Mucosa of rectum (tissue), 2 donors: ENCODE data around the gene MRPS25.

Experiments used
- H3K27ac ChIP-seq, 2 donors: one replicate each; pipeline ENCODE4 v1.7.0; 2013; ENCODE audit warnings: inconsistent platforms in 2 of 2, low read depth in 2 of 2, low read length in 2 of 2
- H3K27me3 ChIP-seq, 2 donors: one replicate each; pipeline ENCODE4 v1.7.0; 2013; ENCODE audit warnings: low read length in 2 of 2; ENCODE audit not compliant: control insufficient read depth in 2 of 2, insufficient read depth in 2 of 2
- H3K36me3 ChIP-seq, 2 donors: one replicate each; pipeline ENCODE4 v1.7.0; 2013; ENCODE audit warnings: low read length in 2 of 2; ENCODE audit not compliant: control insufficient read depth in 2 of 2, insufficient read depth in 2 of 2
- H3K4me1 ChIP-seq, 2 donors: one replicate each; pipeline ENCODE4 v1.7.0; 2013; ENCODE audit warnings: low read length in 2 of 2, mild to moderate bottlenecking in 1 of 2; ENCODE audit not compliant: control insufficient read depth in 2 of 2, insufficient read depth in 2 of 2
- H3K4me3 ChIP-seq, 2 donors: one replicate each; pipeline ENCODE4 v1.7.0; 2013; ENCODE audit warnings: low read length in 2 of 2
- H3K9ac ChIP-seq, 2 donors: one replicate each; pipeline ENCODE4 v1.7.0; 2013; ENCODE audit warnings: low read length in 2 of 2, low read depth in 1 of 2, mild to moderate bottlenecking in 1 of 2
- H3K9me3 ChIP-seq, 2 donors: one replicate each; pipeline ENCODE4 v1.7.0; 2013; ENCODE audit warnings: low read length in 2 of 2; ENCODE audit not compliant: control insufficient read depth in 2 of 2
- donor health status: healthy.
- donor health status: Normal muscosa, but diverticular disease.

MRPS25 gene

DNA sequence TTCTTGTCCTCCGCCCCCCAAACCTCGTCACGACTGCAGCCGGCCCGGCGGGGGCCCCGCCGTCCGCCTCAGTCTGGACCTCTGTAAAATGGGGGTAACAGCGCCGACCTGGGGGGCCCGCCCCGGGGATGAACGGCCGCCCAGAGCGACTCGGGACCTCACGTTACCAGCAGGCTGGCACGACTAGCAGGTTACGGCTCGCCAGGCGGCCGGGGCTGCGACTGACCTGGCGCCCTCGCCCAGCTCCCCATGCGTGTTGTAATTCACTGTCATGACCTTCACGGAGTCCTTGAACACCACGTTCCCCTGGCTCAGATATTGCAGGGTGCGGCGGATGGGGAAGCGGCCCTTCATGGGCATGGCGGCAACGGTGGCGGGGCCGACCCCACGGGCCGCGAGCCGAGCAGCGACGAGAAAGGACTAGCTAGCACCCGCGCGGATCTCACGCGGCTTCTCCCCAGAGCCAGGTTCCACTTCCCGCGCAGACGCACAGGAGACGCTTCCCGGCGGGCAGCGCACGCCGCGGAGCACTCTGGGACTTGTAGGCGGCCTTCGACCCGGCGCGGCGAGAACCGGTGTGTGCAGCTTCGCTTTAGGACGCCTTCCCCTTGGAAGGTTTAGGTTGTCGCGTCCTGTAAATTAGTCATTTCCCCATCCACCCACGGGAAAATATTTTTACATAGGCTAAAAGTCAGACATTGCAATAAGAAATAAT, at the start of gene MRPS25:
MRPS25 (minus strand) TSS at position 481 of the 715 bp plus-strand sequence; CDS start at position 360, 121 bp downstream.
- Histone ChIP-seq H3K9ac (peak within 1 kb of the TSS; percentile 86 to 90), H3K4me1 (peaks cover 8 to 17% of the 10 kb centered on the region in 2 donors), H3K27me3 (no peaks in the 10 kb centered on the region), H3K36me3 (peaks cover 0 to 5% of the 10 kb centered on the region in 2 donors), H3K4me3 (peak within 1 kb of the TSS; percentile 84 to 89), H3K9me3 (no peaks in the 10 kb centered on the region), H3K27ac (peak within 1 kb of the TSS; percentile 81)

DNA sequence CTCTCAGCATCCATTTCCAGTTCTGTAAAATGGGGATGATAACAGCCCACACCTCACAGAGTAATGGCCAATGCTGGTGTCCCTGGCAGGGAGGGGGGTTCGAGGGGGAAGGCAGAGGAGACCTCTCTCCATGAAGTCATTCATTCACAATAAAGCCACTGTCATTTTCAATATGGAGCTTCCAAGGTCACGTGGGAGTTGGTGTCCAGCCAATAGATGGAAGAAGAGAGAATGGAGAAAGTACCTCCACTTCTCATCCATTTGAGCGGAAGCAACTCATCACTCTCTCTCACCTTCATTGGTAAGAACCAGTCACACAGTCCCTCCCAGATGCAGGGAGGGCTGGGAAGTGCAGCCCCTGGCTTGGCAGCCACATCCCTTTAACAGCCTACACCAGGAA, 48.8 kb upstream of the MRPS25 start:
- H3K27me3 ChIP-seq, result peaks cover 0 to 2% of the 10 kb centered on the region in 2 donors
- H3K9ac ChIP-seq, result no peak overlapping the region
- no peak overlapping the region for H3K4me3 ChIP-seq
- no peaks in the 10 kb centered on the region for H3K4me1 ChIP-seq
- H3K9me3 ChIP-seq, result no peaks in the 10 kb centered on the region
- H3K36me3 ChIP-seq, result no peaks in the 10 kb centered on the region
- H3K27ac ChIP-seq, result no peak overlapping the region

DNA sequence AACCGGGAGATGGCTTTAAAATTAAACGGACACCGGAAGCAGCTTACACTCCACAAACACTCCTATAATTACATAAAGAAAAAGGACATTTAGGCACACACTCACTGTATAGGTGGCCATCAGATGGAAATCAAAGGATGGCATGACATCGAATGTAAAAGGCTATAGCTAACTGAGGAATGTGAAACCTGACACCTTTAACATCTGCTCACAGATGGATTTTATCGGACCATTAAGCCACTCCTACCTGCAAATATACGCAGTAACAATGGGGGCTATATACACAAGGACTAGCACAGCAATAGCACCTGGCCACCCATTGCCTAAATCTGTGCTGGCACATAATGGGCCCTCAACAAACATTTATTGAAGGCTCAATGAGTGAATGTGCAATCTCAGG, 48.4 kb upstream of the MRPS25 start:
- Histone ChIP-seq H3K36me3 (no peaks in the 10 kb centered on the region), H3K27me3 (peaks cover 0 to 3% of the 10 kb centered on the region in 2 donors), H3K9ac (no peak overlapping the region), H3K4me1 (no peaks in the 10 kb centered on the region), H3K27ac (no peak overlapping the region), H3K9me3 (no peaks in the 10 kb centered on the region), H3K4me3 (no peak overlapping the region)

DNA sequence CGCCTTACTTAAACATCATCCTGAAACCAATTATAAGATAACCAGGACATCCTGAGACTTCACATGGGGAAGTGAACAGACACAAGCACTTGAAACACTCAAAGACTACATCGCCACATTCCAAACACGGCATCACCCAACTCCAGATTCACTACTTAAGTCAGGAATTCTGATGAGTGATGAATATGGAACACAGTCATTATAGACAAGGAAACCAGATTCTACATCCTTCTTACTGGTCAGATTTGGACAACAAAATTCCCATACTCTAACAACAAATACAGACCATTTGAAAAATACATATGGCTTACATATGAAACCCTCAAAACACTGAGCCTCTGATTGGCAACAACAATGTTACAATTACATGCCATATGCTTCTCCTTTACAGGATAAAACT, 46.9 kb upstream of the MRPS25 start:
- Histone ChIP-seq H3K9me3 (no peaks in the 10 kb centered on the region), H3K9ac (no peak overlapping the region), H3K4me3 (no peak overlapping the region), H3K27me3 (peaks cover 0 to 3% of the 10 kb centered on the region in 2 donors), H3K27ac (no peak overlapping the region), H3K4me1 (peaks cover 0 to 3% of the 10 kb centered on the region in 2 donors), H3K36me3 (no peaks in the 10 kb centered on the region)

DNA sequence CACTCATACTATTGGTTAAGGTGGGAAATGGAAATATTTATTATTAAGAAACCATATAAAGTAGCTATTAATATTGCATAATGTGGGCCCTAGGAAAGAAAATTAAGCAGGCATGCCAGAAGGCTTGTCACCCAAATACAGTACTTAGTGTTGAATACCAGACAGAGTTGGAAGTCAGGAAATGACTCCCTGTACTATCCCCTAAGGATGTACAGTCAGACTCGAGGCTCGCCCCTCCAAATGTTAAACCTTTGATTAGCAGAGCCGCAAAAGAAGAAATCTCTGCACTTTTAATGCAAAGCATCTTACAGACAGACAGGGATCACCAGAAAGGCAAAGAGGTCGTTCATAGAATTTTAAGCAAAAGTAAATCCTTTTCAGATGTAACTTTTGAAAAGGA, 45.1 kb upstream of the MRPS25 start:
- H3K36me3 ChIP-seq, result no peaks in the 10 kb centered on the region
- H3K4me3 ChIP-seq, result no peak overlapping the region
- no peak overlapping the region for H3K9ac ChIP-seq
- H3K4me1 ChIP-seq, result peaks cover 0 to 3% of the 10 kb centered on the region in 2 donors
- no peaks in the 10 kb centered on the region for H3K9me3 ChIP-seq
- peaks cover 0 to 3% of the 10 kb centered on the region in 2 donors for H3K27me3 ChIP-seq
- no peak overlapping the region for H3K27ac ChIP-seq

DNA sequence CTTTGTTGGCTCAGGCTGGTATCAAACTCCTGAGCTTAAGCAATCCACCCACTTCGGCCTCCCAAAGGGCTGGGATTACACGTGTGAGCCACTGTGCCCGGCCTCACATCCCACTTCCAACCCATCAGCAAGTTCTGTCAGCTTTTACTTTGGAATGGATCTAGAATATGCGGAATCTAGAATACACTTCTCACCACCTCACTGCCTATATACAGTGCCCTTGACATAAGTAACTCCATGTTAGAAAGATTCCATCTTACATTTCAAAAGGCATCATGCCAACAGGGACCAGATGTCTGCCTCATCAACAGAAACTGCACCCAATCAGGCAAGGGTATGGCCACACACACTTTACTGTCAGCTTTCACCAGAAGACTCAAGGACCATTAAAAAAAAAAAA, 43.8 kb upstream of the MRPS25 start:
- H3K4me3 ChIP-seq, result no peak overlapping the region
- no peak overlapping the region for H3K9ac ChIP-seq
- no peaks in the 10 kb centered on the region for H3K9me3 ChIP-seq
- H3K4me1 ChIP-seq, result peaks cover 0 to 3% of the 10 kb centered on the region in 2 donors
- no peaks in the 10 kb centered on the region for H3K36me3 ChIP-seq
- H3K27me3 ChIP-seq, result peaks cover 0 to 3% of the 10 kb centered on the region in 2 donors
- H3K27ac ChIP-seq, result no peak overlapping the region

DNA sequence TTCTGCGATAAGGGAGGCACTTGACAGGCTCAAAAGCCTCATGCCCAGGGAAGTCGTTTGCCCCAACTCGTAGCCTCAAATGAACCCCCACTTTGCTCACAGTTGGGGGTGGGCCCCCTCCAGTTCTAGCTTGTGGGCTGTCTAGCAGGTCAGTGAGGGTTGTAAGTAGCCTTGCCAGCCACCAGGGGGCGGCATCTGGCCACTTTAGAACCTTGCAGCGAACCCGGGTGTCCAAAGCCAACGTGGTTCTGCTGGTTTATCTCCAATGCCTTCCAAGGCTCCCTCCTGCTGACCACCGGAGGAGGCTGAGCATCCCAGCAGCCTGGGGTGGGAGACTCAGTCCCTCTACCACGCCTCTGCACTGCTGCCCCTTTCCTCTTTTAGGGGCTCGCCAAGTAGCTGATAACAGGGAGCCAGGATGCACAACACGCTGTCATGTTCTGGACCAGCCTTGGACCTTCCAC, 43.0 kb upstream of the MRPS25 start:
- H3K4me1 ChIP-seq, result peaks cover 3 to 5% of the 10 kb centered on the region in 2 donors
- H3K9ac ChIP-seq, result no peak overlapping the region
- no peaks in the 10 kb centered on the region for H3K9me3 ChIP-seq
- no peak overlapping the region for H3K27ac ChIP-seq
- H3K4me3 ChIP-seq, result no peak overlapping the region
- H3K36me3 ChIP-seq, result no peaks in the 10 kb centered on the region
- H3K27me3 ChIP-seq, result peaks cover 0 to 3% of the 10 kb centered on the region in 2 donors

DNA sequence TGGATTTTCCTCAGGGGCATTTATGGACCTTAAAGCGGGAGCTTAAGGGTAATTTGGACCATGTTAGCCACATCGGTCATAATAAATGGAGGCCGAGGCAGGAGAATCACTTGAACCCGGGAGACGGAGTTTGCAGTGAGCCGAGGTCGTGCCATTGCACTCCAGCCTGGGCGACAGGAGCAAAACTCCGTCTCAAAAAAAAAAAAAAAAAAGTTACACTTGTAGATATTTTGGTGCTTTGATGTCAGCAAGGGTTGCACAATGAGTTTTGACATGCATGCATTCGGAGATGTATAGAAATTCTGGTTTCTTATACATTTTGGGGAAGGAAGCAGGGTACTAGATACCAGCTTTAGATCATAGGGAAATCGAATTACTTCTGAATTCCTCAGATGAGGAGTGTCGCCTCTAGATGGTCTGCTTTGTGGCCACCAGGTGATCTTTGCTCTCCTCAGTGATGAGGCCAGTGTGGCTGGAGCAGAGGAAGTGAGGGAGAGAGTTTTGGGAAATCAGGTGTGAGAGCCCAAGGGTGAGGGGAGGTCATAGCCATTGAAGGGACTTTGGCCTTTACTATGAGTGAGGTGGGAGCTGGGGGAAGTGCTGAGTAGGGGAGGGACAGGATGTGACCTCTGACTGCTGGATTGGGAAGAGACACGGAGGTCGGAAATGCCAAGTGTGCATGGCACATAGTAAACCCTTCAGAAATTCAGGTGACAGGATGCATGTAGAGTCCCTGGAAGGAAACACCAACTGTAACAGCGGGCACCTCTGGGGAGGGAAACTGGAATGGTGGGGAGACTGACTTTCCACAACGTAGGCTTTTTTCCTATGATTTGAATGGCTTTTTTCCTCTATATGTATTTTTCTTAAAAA, 42.2 kb upstream of the MRPS25 start:
- Histone ChIP-seq H3K27me3 (peaks cover 0 to 3% of the 10 kb centered on the region in 2 donors), H3K4me1 (peaks cover 8 to 11% of the 10 kb centered on the region in 2 donors), H3K27ac (no peak overlapping the region), H3K9me3 (no peaks in the 10 kb centered on the region), H3K36me3 (no peaks in the 10 kb centered on the region), H3K4me3 (no peak overlapping the region), H3K9ac (no peak overlapping the region)

DNA sequence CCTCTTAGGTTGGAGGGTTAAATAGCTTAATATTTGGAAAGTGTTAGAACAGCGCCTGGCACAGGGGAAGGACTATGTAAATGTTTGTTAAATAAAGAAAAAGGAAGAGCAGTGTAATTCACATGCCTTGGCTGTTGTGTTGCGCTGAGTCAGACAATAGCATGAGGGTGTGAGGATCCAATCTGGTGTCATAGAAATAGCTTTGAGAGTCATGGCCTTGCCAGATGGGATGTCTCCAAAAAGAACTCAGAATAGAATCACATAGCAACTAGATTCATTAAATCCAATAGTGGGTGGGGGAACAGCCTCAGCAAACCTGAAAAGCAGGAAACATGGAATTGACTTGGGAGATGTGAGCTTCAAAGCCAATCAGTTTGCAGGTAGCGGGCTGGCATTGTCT, 37.7 kb upstream of the MRPS25 start:
- Histone ChIP-seq H3K27ac (peak overlapping the region; percentile 49 to 54), H3K36me3 (no peaks in the 10 kb centered on the region), H3K9me3 (no peaks in the 10 kb centered on the region), H3K9ac (no peak overlapping the region), H3K4me1 (peaks cover 13 to 23% of the 10 kb centered on the region in 2 donors), H3K27me3 (no peaks in the 10 kb centered on the region), H3K4me3 (no peak overlapping the region)

DNA sequence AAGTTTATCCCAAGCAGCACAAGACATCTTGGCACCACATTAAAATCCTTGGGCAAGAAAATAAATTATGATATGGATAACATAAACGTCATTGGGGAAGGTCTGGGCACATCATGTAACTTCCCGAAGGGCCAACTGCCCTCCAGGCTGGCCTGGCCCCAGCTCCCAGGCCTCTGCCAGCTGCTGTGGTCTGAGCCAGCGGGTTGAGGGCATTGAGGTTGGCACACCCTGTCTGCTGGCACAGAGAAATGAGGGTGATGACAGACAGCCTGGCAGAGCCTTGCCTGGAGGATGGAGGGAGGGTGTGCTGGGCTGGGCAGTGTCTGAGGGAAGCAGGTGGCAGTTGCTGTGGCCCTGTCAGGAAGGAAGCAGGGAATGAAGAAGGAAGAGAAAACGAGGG, 37.1 kb upstream of the MRPS25 start:
- H3K9me3 ChIP-seq, result no peaks in the 10 kb centered on the region
- peak overlapping the region; percentile 49 to 54 for H3K27ac ChIP-seq
- H3K4me1 ChIP-seq, result peaks cover 17 to 26% of the 10 kb centered on the region in 2 donors
- H3K4me3 ChIP-seq, result no peak overlapping the region
- H3K9ac ChIP-seq, result no peak overlapping the region
- no peaks in the 10 kb centered on the region for H3K36me3 ChIP-seq
- H3K27me3 ChIP-seq, result no peaks in the 10 kb centered on the region
